GM21381 (cell line): ENCODE measurements around the gene EGR4.

ENCODE experiments used
- ATAC-seq: cut with Tn5 transposase; IDR thresholded peaks from one replicate; pipeline ENCODE4 v1.9.1; 2021; ENCODE audit warnings: mild to moderate bottlenecking, moderate library complexity; ENCODE audit not compliant: unreplicated experiment

EGR4 gene

GRCh38 chr2:73250872-73251846, 42.2 kb downstream of the EGR4 start:
- ATAC-seq = no peak

- no peak for ATAC-seq
Observed at GRCh38 chr2:73249636-73250035, 43.7 kb downstream of the EGR4 start.

DNA sequence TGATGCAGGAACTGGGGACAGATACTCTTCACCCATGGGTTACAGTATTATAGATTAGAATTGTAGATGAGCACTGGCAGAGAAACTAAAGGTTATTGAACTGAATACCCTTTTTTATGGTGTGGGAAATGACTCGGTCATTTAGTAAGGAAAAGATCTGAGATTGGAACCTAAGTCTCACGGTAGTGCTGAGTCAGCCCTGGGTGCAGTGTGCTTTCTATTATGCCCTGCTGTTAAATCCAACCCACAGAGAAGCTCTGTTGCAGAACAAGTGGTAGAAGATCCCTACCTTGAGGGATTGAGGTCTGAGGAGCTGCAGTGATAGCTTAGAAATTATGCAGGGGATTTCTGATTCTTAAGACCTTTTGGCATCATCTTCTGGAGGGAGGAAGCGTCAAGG, 46.5 kb downstream of the EGR4 start:
- no peak for ATAC-seq

- ATAC-seq = no peak
Observed at GRCh38 chr2:73244580-73244979, 48.8 kb downstream of the EGR4 start.

DNA sequence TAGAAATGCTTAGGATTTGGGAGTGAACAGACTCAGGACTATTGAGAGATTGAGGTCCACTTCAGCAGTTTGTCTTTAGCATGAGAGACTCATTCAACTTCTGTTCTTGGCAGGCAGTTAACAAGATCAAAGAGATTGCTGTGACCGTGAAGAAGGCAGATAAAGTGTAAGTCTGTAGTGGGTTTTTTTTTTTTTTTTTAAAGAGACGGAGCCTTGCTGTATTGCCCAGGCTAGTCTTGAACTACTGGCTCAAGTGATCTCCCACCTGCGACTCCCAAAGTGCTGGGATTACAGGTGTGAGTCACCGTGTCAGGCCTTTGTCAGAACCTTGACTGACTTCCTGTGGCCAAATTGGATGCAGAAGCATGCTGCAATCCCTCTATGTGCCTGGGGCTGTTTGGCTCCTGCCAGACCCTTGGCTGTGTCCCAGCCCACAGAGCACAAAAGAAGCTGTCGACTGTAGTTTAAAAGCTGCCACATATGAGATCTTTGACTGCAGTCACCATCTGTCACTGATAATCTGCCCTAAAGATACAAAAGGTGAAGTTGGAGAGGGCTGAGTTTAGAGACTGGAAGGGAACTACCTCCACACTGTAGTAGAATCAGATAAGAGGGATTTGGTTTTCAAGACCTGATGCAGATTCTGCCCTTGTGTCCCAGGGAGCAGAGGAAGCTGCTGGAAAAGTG, 49.3 kb downstream of the EGR4 start:
- no peak for ATAC-seq
